Measurements from ENCODE around the gene ABCA2.

The ABCA2 gene

GRCh38 chr9:137042751-137043727, 15.0 kb upstream of the ABCA2 start:
- no CpG with 5 or more reads among the region's 36 CpGs for WGBS (ENCODE audit: extremely low coverage, insufficient coverage, insufficient read length)
- Histone ChIP-seq H3K27me3 (ENCODE audit: insufficient read depth, low read length) (peaks cover 24% of the 10 kb centered on the region), H4K91ac (ENCODE audit: low read depth, low read length) (no peak overlapping the region), H3K36me3 (ENCODE audit: control insufficient read depth in 1 of 2, insufficient read depth in 2 of 2, low read length in 2 of 2) (no peaks in the 10 kb centered on the region), H3K14ac (ENCODE audit: low read length) (no peak overlapping the region), H3K27ac (ENCODE audit: low read depth, low read length) (no peak overlapping the region), H3K79me2 (ENCODE audit: control insufficient read depth, insufficient read depth, low read length, poor library complexity) (no peaks in the 10 kb centered on the region), H3K23ac (ENCODE audit: low read length) (no peak overlapping the region), H2BK120ac (ENCODE audit: insufficient read depth, low read length, poor library complexity) (no peak overlapping the region), H3K4me1 (ENCODE audit: control insufficient read depth in 1 of 2, insufficient read depth in 2 of 2, low read length in 2 of 2) (peaks cover 9 to 14% of the 10 kb centered on the region in 2 experiments), H3K4me3 (ENCODE audit: low read depth, low read length) (no peak overlapping the region), H2AFZ (ENCODE audit: insufficient read depth, low read length, poor library complexity) (no peak overlapping the region), H4K8ac (ENCODE audit: low read depth, low read length) (no peak overlapping the region), H3K4ac (ENCODE audit: low read depth, low read length) (no peak overlapping the region), H2BK12ac (ENCODE audit: low read length) (no peak overlapping the region), H3K4me2 (ENCODE audit: low read length) (no peak overlapping the region), H2BK5ac (ENCODE audit: low read depth, low read length, poor library complexity) (no peak overlapping the region), H4K12ac (ENCODE audit: low read depth, low read length) (no peak overlapping the region), H3K9me3 (ENCODE audit: insufficient read depth, low read depth, low read length) (peaks cover 3% of the 10 kb centered on the region), H3K9ac (ENCODE audit: low read length) (no peak overlapping the region), H2AK5ac (ENCODE audit: low read length) (no peak overlapping the region), H3K18ac (ENCODE audit: low read length) (no peak overlapping the region), H3K79me1 (ENCODE audit: low read length) (no peaks in the 10 kb centered on the region)
- no peak for DNase-seq

- Histone ChIP-seq H3K23ac (ENCODE audit: low read length) (no peak overlapping the region), H2BK5ac (ENCODE audit: low read depth, low read length, poor library complexity) (no peak overlapping the region), H3K4me2 (ENCODE audit: low read length) (no peak overlapping the region), H3K9me3 (ENCODE audit: insufficient read depth, low read depth, low read length) (peaks cover 3% of the 10 kb centered on the region), H3K18ac (ENCODE audit: low read length) (no peak overlapping the region), H3K79me2 (ENCODE audit: control insufficient read depth, insufficient read depth, low read length, poor library complexity) (no peaks in the 10 kb centered on the region), H3K4me3 (ENCODE audit: low read depth, low read length) (no peak overlapping the region), H3K9ac (ENCODE audit: low read length) (no peak overlapping the region), H4K91ac (ENCODE audit: low read depth, low read length) (no peak overlapping the region), H3K4me1 (ENCODE audit: control insufficient read depth in 1 of 2, insufficient read depth in 2 of 2, low read length in 2 of 2) (peaks cover 6 to 11% of the 10 kb centered on the region in 2 experiments), H3K27me3 (ENCODE audit: insufficient read depth, low read length) (peaks cover 18% of the 10 kb centered on the region), H3K79me1 (ENCODE audit: low read length) (no peaks in the 10 kb centered on the region), H3K14ac (ENCODE audit: low read length) (no peak overlapping the region), H4K8ac (ENCODE audit: low read depth, low read length) (no peak overlapping the region), H2BK12ac (ENCODE audit: low read length) (no peak overlapping the region), H3K36me3 (ENCODE audit: control insufficient read depth in 1 of 2, insufficient read depth in 2 of 2, low read length in 2 of 2) (no peaks in the 10 kb centered on the region), H3K4ac (ENCODE audit: low read depth, low read length) (no peak overlapping the region), H2AK5ac (ENCODE audit: low read length) (no peak overlapping the region), H3K27ac (ENCODE audit: low read depth, low read length) (no peak overlapping the region), H2BK120ac (ENCODE audit: insufficient read depth, low read length, poor library complexity) (no peak overlapping the region), H2AFZ (ENCODE audit: insufficient read depth, low read length, poor library complexity) (no peak overlapping the region), H4K12ac (ENCODE audit: low read depth, low read length) (no peak overlapping the region)
- WGBS (ENCODE audit: extremely low coverage, insufficient coverage, insufficient read length): no CpG with 5 or more reads among the region's 16 CpGs
- DNase-seq: no peak
These were observed 13.1 kb upstream of the ABCA2 start for GRCh38 chr9:137041124-137041523.

- no peaks in the 10 kb centered on the region for H3K36me3 ChIP-seq (ENCODE audit: control insufficient read depth in 1 of 2, insufficient read depth in 2 of 2, low read length in 2 of 2)
- no peak overlapping the region for H4K91ac ChIP-seq (ENCODE audit: low read depth, low read length)
- WGBS (ENCODE audit: extremely low coverage, insufficient coverage, insufficient read length): no CpG with 5 or more reads among the region's 23 CpGs
- H3K23ac ChIP-seq (ENCODE audit: low read length): no peak overlapping the region
- H3K27me3 ChIP-seq (ENCODE audit: insufficient read depth, low read length): peaks cover 12% of the 10 kb centered on the region
- H2BK12ac ChIP-seq (ENCODE audit: low read length): no peak overlapping the region
- peaks cover 5% of the 10 kb centered on the region for H3K9me3 ChIP-seq (ENCODE audit: insufficient read depth, low read depth, low read length)
- peaks cover 3 to 6% of the 10 kb centered on the region in 2 experiments for H3K4me1 ChIP-seq (ENCODE audit: control insufficient read depth in 1 of 2, insufficient read depth in 2 of 2, low read length in 2 of 2)
- no peak overlapping the region for H3K4me2 ChIP-seq (ENCODE audit: low read length)
- H3K79me2 ChIP-seq (ENCODE audit: control insufficient read depth, insufficient read depth, low read length, poor library complexity): no peaks in the 10 kb centered on the region
- no peak overlapping the region for H2BK5ac ChIP-seq (ENCODE audit: low read depth, low read length, poor library complexity)
- no peak overlapping the region for H2AFZ ChIP-seq (ENCODE audit: insufficient read depth, low read length, poor library complexity)
- H3K27ac ChIP-seq (ENCODE audit: low read depth, low read length): no peak overlapping the region
- no peaks in the 10 kb centered on the region for H3K79me1 ChIP-seq (ENCODE audit: low read length)
- H3K18ac ChIP-seq (ENCODE audit: low read length): no peak overlapping the region
- H3K4me3 ChIP-seq (ENCODE audit: low read depth, low read length): no peak overlapping the region
- H4K12ac ChIP-seq (ENCODE audit: low read depth, low read length): no peak overlapping the region
- DNase-seq: no peak
- no peak overlapping the region for H4K8ac ChIP-seq (ENCODE audit: low read depth, low read length)
- H2BK120ac ChIP-seq (ENCODE audit: insufficient read depth, low read length, poor library complexity): no peak overlapping the region
- no peak overlapping the region for H3K14ac ChIP-seq (ENCODE audit: low read length)
- H3K9ac ChIP-seq (ENCODE audit: low read length): no peak overlapping the region
- H3K4ac ChIP-seq (ENCODE audit: low read depth, low read length): no peak overlapping the region
- H2AK5ac ChIP-seq (ENCODE audit: low read length): no peak overlapping the region
These were observed 12.5 kb upstream of the ABCA2 start for GRCh38 chr9:137040568-137040967.

GRCh38 chr9:137039611-137040366, 11.8 kb upstream of the ABCA2 start:
- H3K27ac ChIP-seq (ENCODE audit: low read depth, low read length): no peak overlapping the region
- H3K27me3 ChIP-seq (ENCODE audit: insufficient read depth, low read length): peaks cover 4% of the 10 kb centered on the region
- H3K36me3 ChIP-seq (ENCODE audit: control insufficient read depth in 1 of 2, insufficient read depth in 2 of 2, low read length in 2 of 2): no peaks in the 10 kb centered on the region
- no CpG with 5 or more reads among the region's 32 CpGs for WGBS (ENCODE audit: extremely low coverage, insufficient coverage, insufficient read length)
- no peaks in the 10 kb centered on the region for H3K79me2 ChIP-seq (ENCODE audit: control insufficient read depth, insufficient read depth, low read length, poor library complexity)
- no peak overlapping the region for H3K18ac ChIP-seq (ENCODE audit: low read length)
- no peak overlapping the region for H3K23ac ChIP-seq (ENCODE audit: low read length)
- no peak overlapping the region for H3K4me3 ChIP-seq (ENCODE audit: low read depth, low read length)
- H3K14ac ChIP-seq (ENCODE audit: low read length): no peak overlapping the region
- H3K4me2 ChIP-seq (ENCODE audit: low read length): no peak overlapping the region
- H4K91ac ChIP-seq (ENCODE audit: low read depth, low read length): no peak overlapping the region
- no peak overlapping the region for H2BK5ac ChIP-seq (ENCODE audit: low read depth, low read length, poor library complexity)
- no peak overlapping the region for H3K9ac ChIP-seq (ENCODE audit: low read length)
- H3K4me1 ChIP-seq (ENCODE audit: control insufficient read depth in 1 of 2, insufficient read depth in 2 of 2, low read length in 2 of 2): no peaks in the 10 kb centered on the region
- H2BK12ac ChIP-seq (ENCODE audit: low read length): no peak overlapping the region
- H4K8ac ChIP-seq (ENCODE audit: low read depth, low read length): no peak overlapping the region
- peaks cover 5% of the 10 kb centered on the region for H3K9me3 ChIP-seq (ENCODE audit: insufficient read depth, low read depth, low read length)
- no peak for DNase-seq
- H2AK5ac ChIP-seq (ENCODE audit: low read length): no peak overlapping the region
- H3K4ac ChIP-seq (ENCODE audit: low read depth, low read length): no peak overlapping the region
- no peak overlapping the region for H4K12ac ChIP-seq (ENCODE audit: low read depth, low read length)
- H2BK120ac ChIP-seq (ENCODE audit: insufficient read depth, low read length, poor library complexity): no peak overlapping the region
- H3K79me1 ChIP-seq (ENCODE audit: low read length): no peaks in the 10 kb centered on the region
- no peak overlapping the region for H2AFZ ChIP-seq (ENCODE audit: insufficient read depth, low read length, poor library complexity)
